ENCODE results near the gene SQOR. TPM values are rescaled to one million over a fixed set of nuclear protein-coding genes. Genes with fewer than 3 reads are reported as not detected.

SQOR gene
- total RNA-seq, 1 experiment from 2014 or later, result 2.2 TPM

DNA sequence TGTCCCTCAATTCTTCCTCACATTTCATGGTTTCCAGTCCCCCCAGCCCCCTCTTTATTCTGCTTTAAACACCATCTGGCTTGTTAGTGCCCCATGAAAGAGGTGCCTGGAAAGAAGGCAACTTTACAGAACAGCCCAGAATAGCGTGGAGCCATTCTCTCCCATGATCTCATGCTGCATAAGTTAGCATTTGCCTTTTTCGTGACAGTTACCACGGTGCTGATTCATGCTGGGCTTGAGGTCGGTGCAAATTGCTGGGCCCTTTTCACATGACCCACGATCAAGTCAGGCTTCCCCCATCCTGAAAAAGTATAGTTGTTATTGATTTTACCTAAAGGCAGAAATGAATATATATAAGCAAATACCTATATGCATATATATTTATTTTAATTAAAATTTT lies 29.6 kb downstream of the SQOR start:
- DNase-seq, result no peak
- no peak overlapping the region for H3K4me3 ChIP-seq (ENCODE audit: insufficient read depth, low read depth, low read length)
- H3K36me3 ChIP-seq (replicated peaks; ENCODE audit: control insufficient read depth, insufficient read depth, low read length), result no peaks in the 10 kb centered on the region
- no peaks in the 10 kb centered on the region for H3K27me3 ChIP-seq (ENCODE audit: control insufficient read depth, insufficient read depth, low read length)

DNA sequence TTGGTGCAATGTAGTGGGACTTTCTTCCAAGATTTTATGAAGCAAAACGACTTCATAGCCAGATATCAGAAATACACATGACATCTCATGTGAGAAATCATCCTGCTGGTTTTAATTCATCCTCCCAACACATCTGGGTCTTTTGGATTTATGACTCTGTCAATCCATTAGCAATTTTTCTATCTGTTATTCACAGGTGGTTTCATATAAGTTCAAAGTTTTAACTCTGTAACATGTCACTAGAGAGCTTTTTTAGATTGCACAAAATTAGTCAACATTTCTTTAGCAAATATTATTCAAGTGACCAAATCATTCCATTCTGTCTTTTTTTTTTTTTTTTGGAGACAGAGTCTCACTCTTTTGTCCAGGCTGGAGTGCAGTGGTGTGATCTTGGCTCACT lies 30.4 kb downstream of the SQOR start:
- H3K27me3 ChIP-seq (ENCODE audit: control insufficient read depth, insufficient read depth, low read length), result no peaks in the 10 kb centered on the region
- H3K4me3 ChIP-seq (ENCODE audit: insufficient read depth, low read depth, low read length), result no peak overlapping the region
- no peak for DNase-seq
- H3K36me3 ChIP-seq (replicated peaks; ENCODE audit: control insufficient read depth, insufficient read depth, low read length), result no peaks in the 10 kb centered on the region

DNA sequence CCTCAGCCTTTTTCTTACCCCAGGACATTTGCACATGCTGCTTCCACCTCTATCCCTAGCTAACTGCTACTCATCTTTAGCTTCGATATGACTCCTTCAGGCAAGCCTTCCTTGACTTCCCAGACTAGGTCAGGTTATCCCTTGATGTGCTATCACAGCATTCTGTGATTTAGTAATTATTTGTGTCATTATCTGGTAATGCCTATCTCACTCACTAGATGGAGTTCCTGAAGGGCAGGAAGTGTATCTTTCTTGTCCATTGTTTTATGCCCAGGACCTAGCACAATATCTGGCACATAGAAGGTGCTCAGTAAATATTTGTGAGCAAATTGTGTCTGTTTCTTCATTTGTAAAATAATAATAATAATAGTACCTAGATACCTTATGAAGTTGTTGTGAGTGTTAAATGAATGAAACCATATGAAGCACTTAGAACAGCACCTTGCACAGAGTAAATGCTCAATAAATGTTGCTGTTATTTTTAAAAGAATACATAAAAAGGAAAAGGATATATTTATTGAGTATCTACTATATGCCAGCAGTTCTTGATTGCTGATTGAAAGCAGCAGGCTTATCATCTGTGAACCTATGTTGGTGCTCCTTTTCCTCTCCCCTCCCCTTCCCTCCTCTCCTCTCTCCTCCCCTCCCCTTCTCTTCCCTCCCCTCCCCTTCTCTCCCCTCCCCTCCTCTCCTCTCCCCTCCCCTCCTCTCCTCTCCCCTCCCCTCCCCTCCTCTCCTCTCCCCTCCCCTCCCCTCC lies 31.5 kb downstream of the SQOR start:
- DNase-seq, result no peak
- Histone ChIP-seq H3K36me3 (replicated peaks; ENCODE audit: control insufficient read depth, insufficient read depth, low read length) (no peaks in the 10 kb centered on the region), H3K4me3 (ENCODE audit: insufficient read depth, low read depth, low read length) (no peak overlapping the region), H3K27me3 (ENCODE audit: control insufficient read depth, insufficient read depth, low read length) (no peaks in the 10 kb centered on the region)

DNA sequence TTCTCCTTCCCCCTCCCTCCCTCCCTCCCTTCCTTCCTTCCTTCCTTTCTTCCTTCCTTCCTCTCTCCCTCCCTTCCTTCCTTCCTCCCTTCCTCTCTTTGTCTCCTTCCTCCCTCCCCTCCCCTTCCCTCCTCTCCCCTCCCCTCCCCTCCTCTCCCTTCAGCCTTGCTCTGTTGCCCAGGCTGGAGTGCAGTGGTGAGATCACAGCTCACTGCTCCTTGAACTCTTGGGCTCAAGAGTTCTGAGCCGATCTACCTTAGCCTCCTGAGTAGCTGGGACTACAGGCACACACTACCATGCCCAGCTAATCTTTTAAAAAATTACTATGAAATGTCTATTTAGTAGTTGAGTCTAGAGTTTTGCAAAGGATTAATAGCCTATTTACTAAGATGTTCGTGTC lies 32.2 kb downstream of the SQOR start:
- no peak overlapping the region for H3K4me3 ChIP-seq (ENCODE audit: insufficient read depth, low read depth, low read length)
- no peak for DNase-seq
- no peaks in the 10 kb centered on the region for H3K36me3 ChIP-seq (replicated peaks; ENCODE audit: control insufficient read depth, insufficient read depth, low read length)

GRCh38 chr15:45668386-45668785 lies 33.6 kb downstream of the SQOR start:
- Histone ChIP-seq H3K27me3 (ENCODE audit: control insufficient read depth, insufficient read depth, low read length) (no peaks in the 10 kb centered on the region), H3K36me3 (replicated peaks; ENCODE audit: control insufficient read depth, insufficient read depth, low read length) (no peaks in the 10 kb centered on the region), H3K4me3 (ENCODE audit: insufficient read depth, low read depth, low read length) (no peak overlapping the region)
- DNase-seq, result no peak

More for the DNA sequence above, 32.2 kb downstream of the SQOR start:
- H3K27me3 ChIP-seq (ENCODE audit: control insufficient read depth, insufficient read depth, low read length), result no peaks in the 10 kb centered on the region

DNA sequence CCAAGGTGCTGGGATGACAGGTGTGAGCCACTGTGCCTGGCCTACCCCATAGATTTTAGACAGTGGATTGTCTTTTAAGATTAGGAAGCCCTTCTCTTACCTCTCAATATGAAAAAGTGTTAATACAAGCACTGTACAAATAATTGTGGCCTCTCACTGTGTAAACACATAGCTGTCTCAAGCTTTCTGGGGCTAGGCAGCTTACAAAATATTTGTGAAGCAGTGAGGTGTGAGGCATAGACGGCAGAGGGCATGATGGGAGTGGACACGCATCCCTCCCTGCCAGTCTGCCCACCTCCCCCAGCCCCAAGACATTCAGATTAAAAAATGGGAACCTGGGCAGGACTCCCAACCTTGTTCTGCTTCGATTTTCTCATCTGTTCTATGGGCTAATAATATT lies 34.6 kb downstream of the SQOR start:
- DNase-seq, result no peak
- Histone ChIP-seq H3K36me3 (replicated peaks; ENCODE audit: control insufficient read depth, insufficient read depth, low read length) (no peaks in the 10 kb centered on the region), H3K27me3 (ENCODE audit: control insufficient read depth, insufficient read depth, low read length) (no peaks in the 10 kb centered on the region), H3K4me3 (ENCODE audit: insufficient read depth, low read depth, low read length) (no peak overlapping the region)

DNA sequence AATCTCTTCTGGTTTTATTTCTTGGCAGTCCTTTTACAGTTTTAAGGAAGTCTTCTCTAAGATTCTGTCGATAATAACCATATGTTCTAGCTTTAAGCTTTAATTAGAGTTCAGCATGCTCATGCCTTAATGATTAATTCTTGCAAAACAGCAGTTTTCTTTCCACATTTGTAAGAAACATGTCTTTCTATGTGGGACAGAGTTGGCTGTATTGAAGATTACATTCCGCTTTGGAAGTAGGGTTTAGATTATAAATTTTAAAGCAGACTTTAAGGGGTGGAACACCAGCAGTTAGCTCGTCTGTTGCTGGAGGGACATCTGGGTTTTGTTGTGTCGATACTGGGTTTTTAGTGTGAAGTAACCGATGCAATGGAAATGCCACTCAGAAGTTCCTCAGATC lies 35.3 kb downstream of the SQOR start:
- Histone ChIP-seq H3K36me3 (replicated peaks; ENCODE audit: control insufficient read depth, insufficient read depth, low read length) (no peaks in the 10 kb centered on the region), H3K27me3 (ENCODE audit: control insufficient read depth, insufficient read depth, low read length) (no peaks in the 10 kb centered on the region), H3K4me3 (ENCODE audit: insufficient read depth, low read depth, low read length) (no peak overlapping the region)
- no peak for DNase-seq

DNA sequence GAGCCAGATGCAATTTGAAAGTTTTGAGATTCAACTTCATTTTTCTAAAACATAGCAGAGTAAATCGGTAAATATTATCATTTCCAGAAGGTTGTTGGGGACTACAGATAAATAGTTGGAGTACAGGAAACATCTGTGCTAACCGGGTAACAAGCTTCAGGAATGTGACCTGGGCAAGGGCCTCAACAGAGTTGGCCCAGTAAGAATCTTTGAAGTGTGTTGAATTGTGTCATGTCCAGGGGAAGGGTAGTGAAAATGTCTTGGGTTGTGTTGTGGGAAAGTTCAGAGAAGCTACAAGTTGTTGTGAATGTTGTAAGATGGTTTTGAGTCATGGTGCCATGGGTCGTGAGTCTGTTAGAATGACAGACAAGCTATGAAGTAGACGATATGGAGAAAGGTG lies 35.7 kb downstream of the SQOR start:
- DNase-seq, result no peak
- H3K36me3 ChIP-seq (replicated peaks; ENCODE audit: control insufficient read depth, insufficient read depth, low read length), result no peaks in the 10 kb centered on the region
- no peak overlapping the region for H3K4me3 ChIP-seq (ENCODE audit: insufficient read depth, low read depth, low read length)
- no peaks in the 10 kb centered on the region for H3K27me3 ChIP-seq (ENCODE audit: control insufficient read depth, insufficient read depth, low read length)

GRCh38 chr15:45674677-45675076 lies 39.8 kb downstream of the SQOR start:
- DNase-seq, result no peak
- H3K27me3 ChIP-seq (ENCODE audit: control insufficient read depth, insufficient read depth, low read length), result no peaks in the 10 kb centered on the region
- H3K4me3 ChIP-seq (ENCODE audit: insufficient read depth, low read depth, low read length), result no peak overlapping the region
- H3K36me3 ChIP-seq (replicated peaks; ENCODE audit: control insufficient read depth, insufficient read depth, low read length), result no peaks in the 10 kb centered on the region

DNA sequence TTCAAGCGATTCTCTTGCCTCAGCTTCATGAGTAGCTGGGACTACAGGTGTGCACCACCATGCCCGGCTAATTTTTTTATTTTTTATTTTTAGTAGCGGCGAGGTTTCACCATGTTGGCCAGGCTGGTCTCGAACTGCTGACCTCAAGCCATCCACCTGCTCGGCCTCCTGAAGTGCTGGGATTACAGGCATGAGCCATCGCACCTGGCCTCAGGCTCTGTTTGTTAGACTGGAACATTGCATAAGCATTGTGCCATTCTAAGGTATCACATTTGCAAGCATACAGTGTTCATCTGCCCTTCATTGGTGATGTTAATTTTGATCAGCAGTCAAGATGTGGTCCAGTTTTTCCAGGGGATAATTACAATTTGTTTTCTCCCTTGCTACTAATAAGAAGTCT lies 43.0 kb downstream of the SQOR start:
- no peak for DNase-seq
- Histone ChIP-seq H3K27me3 (ENCODE audit: control insufficient read depth, insufficient read depth, low read length) (no peaks in the 10 kb centered on the region), H3K36me3 (replicated peaks; ENCODE audit: control insufficient read depth, insufficient read depth, low read length) (no peaks in the 10 kb centered on the region), H3K4me3 (ENCODE audit: insufficient read depth, low read depth, low read length) (no peak overlapping the region)

DNA sequence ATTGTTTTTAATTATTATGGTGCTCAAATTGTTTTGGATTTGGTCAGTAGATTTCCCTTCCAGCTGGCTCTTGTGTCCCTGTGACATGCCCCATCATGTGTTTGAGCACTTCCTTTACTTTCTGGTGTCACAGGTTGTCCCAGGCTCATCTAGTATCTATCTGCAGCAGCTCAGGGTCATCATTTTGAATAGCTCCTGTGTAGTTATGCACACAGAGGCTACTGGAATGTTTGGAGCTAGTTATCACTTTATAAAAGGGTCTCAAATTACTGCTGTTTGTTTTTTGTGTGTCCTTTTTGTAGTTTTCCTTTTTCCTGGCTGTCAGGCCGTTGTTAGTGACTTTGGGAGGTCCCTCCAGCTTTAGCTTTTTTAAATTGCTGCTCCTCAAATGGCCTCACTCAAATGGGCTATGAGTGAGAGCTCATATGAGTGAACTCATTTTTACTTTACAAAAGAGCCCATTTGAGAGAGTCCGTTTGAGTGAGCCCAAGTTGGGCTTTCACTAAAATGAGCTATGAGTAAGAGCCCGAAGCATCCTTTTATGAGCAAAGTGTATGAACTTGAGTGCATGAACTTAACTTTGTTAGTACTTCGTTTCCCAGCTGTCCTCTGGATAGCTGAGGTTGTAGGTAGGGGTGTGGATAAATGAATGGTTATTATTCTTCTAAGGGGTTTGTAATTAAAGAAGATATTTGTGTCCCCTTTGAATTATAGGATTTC lies 43.8 kb downstream of the SQOR start:
- Histone ChIP-seq H3K4me3 (ENCODE audit: insufficient read depth, low read depth, low read length) (no peak overlapping the region), H3K36me3 (replicated peaks; ENCODE audit: control insufficient read depth, insufficient read depth, low read length) (no peaks in the 10 kb centered on the region), H3K27me3 (ENCODE audit: control insufficient read depth, insufficient read depth, low read length) (no peaks in the 10 kb centered on the region)
- DNase-seq, result no peak

- Histone ChIP-seq H3K27me3 (ENCODE audit: control insufficient read depth, insufficient read depth, low read length) (no peaks in the 10 kb centered on the region), H3K4me3 (ENCODE audit: insufficient read depth, low read depth, low read length) (no peak overlapping the region), H3K36me3 (replicated peaks; ENCODE audit: control insufficient read depth, insufficient read depth, low read length) (no peaks in the 10 kb centered on the region)
- DNase-seq, result no peak
These were observed 49.7 kb downstream of the SQOR start for GRCh38 chr15:45684533-45684932.

- no peak for DNase-seq
- Histone ChIP-seq H3K36me3 (replicated peaks; ENCODE audit: control insufficient read depth, insufficient read depth, low read length) (no peaks in the 10 kb centered on the region), H3K4me3 (ENCODE audit: insufficient read depth, low read depth, low read length) (no peak overlapping the region), H3K27me3 (ENCODE audit: control insufficient read depth, insufficient read depth, low read length) (no peaks in the 10 kb centered on the region)
These were observed 54.8 kb downstream of the SQOR start for GRCh38 chr15:45689616-45690015.

DNA sequence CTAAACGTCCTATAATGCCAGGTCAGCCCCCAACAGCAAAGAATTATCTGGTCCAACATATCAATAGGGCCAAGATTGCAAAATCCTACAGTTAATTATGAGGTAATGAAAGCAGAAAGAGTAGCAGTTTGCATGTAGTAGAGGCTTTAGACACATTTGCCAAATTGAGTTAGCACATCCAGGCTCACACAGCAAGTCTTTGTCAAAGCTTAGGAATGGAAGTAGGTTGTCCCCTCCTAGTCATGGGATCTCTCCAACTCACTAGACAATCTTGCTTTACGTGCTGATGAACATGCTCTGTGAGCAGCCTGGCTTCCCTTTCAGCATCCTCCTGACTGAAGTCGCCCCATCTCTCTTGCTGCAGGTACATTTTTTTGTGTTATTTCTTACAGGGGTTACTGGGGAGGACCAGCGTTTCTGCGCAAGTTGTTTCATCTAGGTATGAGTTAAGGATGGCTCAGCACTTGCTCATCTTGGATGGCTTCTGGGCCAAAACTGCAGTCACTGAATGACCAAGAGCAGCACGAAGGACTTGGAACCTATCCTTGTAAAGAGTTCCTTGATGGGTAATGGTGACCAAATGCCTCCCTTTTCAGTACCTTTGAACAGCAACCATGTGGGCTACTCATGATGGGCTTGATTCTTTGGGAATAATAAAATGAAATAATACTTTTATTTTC lies 55.9 kb downstream of the SQOR start:
- H3K36me3 ChIP-seq (replicated peaks; ENCODE audit: control insufficient read depth, insufficient read depth, low read length), result no peaks in the 10 kb centered on the region
- H3K4me3 ChIP-seq (ENCODE audit: insufficient read depth, low read depth, low read length), result no peak overlapping the region
- no peaks in the 10 kb centered on the region for H3K27me3 ChIP-seq (ENCODE audit: control insufficient read depth, insufficient read depth, low read length)
- DNase-seq, result no peak

DNA sequence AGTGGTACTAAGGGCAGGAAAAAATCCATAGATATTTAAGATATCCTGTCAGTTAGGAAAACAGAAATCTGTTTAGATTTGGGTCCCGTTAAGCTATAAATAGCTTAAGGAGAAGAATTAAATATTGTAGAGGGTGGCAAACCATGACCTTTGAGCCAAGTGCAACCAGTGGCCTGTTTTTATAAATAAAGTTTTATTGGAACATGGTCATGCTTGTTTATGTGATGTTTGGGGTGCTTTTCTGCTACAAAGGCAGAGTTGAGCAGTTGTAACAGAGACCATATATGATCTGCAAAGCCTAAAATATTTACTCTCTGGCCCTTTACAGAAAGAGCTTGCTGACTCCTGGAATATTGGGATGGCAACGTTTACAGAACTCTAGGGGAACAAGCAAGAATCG lies 66.3 kb downstream of the SQOR start:
- Histone ChIP-seq H3K27me3 (ENCODE audit: control insufficient read depth, insufficient read depth, low read length) (no peaks in the 10 kb centered on the region; the same call in 1 of the 2 replicates), H3K4me3 (ENCODE audit: insufficient read depth, low read depth, low read length) (no peak overlapping the region)
- DNase-seq, result no peak

More for the DNA sequence above, 66.3 kb downstream of the SQOR start:
- H3K36me3 ChIP-seq (replicated peaks; ENCODE audit: control insufficient read depth, insufficient read depth, low read length), result no peaks in the 10 kb centered on the region

Measured in H7 (cell line).